Peyer's patch (tissue), 4 donors: ENCODE measurements around the gene SPAG6. TPM values are rescaled to one million over a fixed set of nuclear protein-coding genes. Genes with fewer than 3 reads are reported as not detected.

Experiments
- DNase-seq, 3 donors: peaks; one replicate each; pipeline ENCODE4 v3.0.0-alpha.2; 2017 to 2019
- H3K27ac ChIP-seq, 4 donors: fragments of 200-600 bp; sonication (generic); one replicate each; pipeline ENCODE4 v1.5.1; 2016 to 2019
- H3K27me3 ChIP-seq, 2 donors: fragments of 200-600 bp; sonication (generic); one replicate each; pipeline ENCODE4 v1.5.1; 2019
- H3K36me3 ChIP-seq, 3 donors: fragments of 200-600 bp; sonication (generic); one replicate each; pipeline ENCODE4 v1.5.1; 2016 to 2019
- H3K4me1 ChIP-seq, 4 donors: fragments of 200-600 bp; sonication (generic); one replicate each; pipeline ENCODE4 v1.5.1; 2016 to 2019
- H3K4me3 ChIP-seq, 4 donors: fragments of 200-600 bp; sonication (generic); 1 replicate in 3 of 4; 2 replicates in 1 of 4; pipeline ENCODE4 v1.5.1; 2016 to 2019; ENCODE audit warnings: mild to moderate bottlenecking in 1 of 4
- H3K9me3 ChIP-seq, 4 donors: fragments of 200-600 bp; sonication (generic); one replicate each; pipeline ENCODE4 v1.5.1; 2016 to 2019; ENCODE audit warnings: mild to moderate bottlenecking in 1 of 4
- CTCF ChIP-seq, 6 experiments: fragments of 450-650 bp in 4 of 6; fragments of 200-600 bp in 2 of 6; sonication (generic) in 1 of 6; IDR thresholded peaks; one replicate each; pipeline ENCODE4 v1.5.1; 2017 to 2019; ENCODE audit warnings: antibody characterized with exemption in 6 of 6, mild to moderate bottlenecking in 3 of 6, moderate library complexity in 1 of 6
- POLR2A ChIP-seq, 2 donors: fragments of 450-650 bp; IDR thresholded peaks; one replicate each; pipeline ENCODE4 v1.5.1; 2017; ENCODE audit warnings: antibody characterized with exemption in 2 of 2, mild to moderate bottlenecking in 2 of 2, moderate library complexity in 2 of 2
- total RNA-seq, 4 donors: library from RNA; depleted of rRNA; stranded (reverse); fragments of >200 nt; gene quantifications; one replicate each; pipeline ENCODE4 v1.1.0, GENCODE V29; 2016

SPAG6 gene
- not detected for total RNA-seq

GRCh38 chr10:22345301-22346095 is at the start of gene SPAG6:
Gene SPAG6 (plus strand): TSS chr10:22345496. CDS start chr10:22345612, 116 bp downstream.
- Histone ChIP-seq H3K4me3 (peak within 1 kb of the TSS in 3 of 4 donors; percentile 14 to 37 (median 37)), H3K36me3 (no peaks in the 10 kb centered on the region), H3K9me3 (peaks cover 0 to 14% (median 2%) of the 10 kb centered on the region in 4 donors), H3K4me1 (peaks cover 0 to 15% (median 1%) of the 10 kb centered on the region in 4 donors), H3K27me3 (peaks cover 0 to 53% of the 10 kb centered on the region in 2 donors), H3K27ac (no peak within 1 kb of the TSS)
- TF ChIP-seq CTCF (IDR thresholded peaks at IDR 0.05) (no peak), POLR2A (IDR thresholded peaks at IDR 0.05) (no peak)
- DNase-seq = peak in 2 of 3 donors; percentile 59 to 68

DNA sequence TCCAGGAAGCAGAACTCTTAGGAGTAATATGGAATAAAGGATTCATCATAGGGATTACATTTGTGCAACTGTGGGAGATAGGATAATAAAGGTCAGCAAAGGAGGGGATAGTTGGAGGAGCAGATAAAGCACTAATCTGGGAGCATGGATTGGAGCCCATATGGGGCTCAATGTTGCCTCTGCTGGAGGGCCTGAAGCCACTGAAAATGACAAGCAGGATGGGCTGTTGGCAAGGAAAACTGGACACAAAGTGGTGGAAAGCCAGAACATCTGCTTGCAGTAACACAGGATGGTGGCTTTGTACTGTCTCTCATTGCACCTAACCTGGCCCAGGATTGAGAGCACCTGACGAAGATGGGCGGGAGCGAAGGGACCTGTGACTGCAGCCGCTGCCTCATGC is 44.1 kb upstream of the SPAG6 start:
- no peak for TF ChIP-seq POLR2A (IDR thresholded peaks at IDR 0.05)
- TF ChIP-seq CTCF (IDR thresholded peaks at IDR 0.05) = no peak
- Histone ChIP-seq H3K4me1 (no peaks in the 10 kb centered on the region), H3K4me3 (no peak overlapping the region), H3K27me3 (no peaks in the 10 kb centered on the region), H3K9me3 (no peaks in the 10 kb centered on the region), H3K27ac (no peak overlapping the region), H3K36me3 (no peaks in the 10 kb centered on the region)
- DNase-seq = no peak

GRCh38 chr10:22303461-22303860 is 41.8 kb upstream of the SPAG6 start:
- H3K4me1 ChIP-seq = no peaks in the 10 kb centered on the region
- H3K4me3 ChIP-seq = no peak overlapping the region
- H3K27me3 ChIP-seq = no peaks in the 10 kb centered on the region
- TF ChIP-seq CTCF (IDR thresholded peaks at IDR 0.05) (no peak), POLR2A (IDR thresholded peaks at IDR 0.05) (no peak)
- H3K27ac ChIP-seq = no peak overlapping the region
- H3K36me3 ChIP-seq = no peaks in the 10 kb centered on the region
- DNase-seq = no peak
- no peaks in the 10 kb centered on the region for H3K9me3 ChIP-seq

GRCh38 chr10:22305721-22306120 is 39.6 kb upstream of the SPAG6 start:
- Histone ChIP-seq H3K4me1 (no peaks in the 10 kb centered on the region), H3K9me3 (no peaks in the 10 kb centered on the region), H3K27ac (no peak overlapping the region), H3K36me3 (no peaks in the 10 kb centered on the region), H3K4me3 (no peak overlapping the region), H3K27me3 (no peaks in the 10 kb centered on the region)
- TF ChIP-seq CTCF (IDR thresholded peaks at IDR 0.05) (no peak), POLR2A (IDR thresholded peaks at IDR 0.05) (no peak)
- no peak for DNase-seq

DNA sequence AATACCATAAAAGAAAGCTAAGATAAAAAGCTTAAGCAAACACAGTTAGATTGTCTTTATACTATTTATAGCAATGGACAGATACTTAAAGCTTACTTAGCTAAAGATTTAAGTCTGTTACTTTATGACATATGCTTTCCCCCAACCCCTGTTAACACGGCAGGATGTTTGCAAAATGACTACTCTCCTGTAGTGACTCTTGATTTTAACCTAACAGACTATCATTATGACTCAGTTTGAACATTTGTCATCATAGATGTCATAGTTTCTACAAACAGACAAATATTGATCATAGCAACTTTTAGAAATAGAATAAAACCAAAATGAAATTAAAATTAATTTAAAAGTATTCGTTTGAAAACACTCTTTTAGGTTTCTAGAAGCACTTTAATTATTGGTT is 36.9 kb upstream of the SPAG6 start:
- Histone ChIP-seq H3K36me3 (no peaks in the 10 kb centered on the region), H3K27ac (no peak overlapping the region), H3K4me1 (no peaks in the 10 kb centered on the region), H3K9me3 (no peaks in the 10 kb centered on the region), H3K4me3 (no peak overlapping the region), H3K27me3 (no peaks in the 10 kb centered on the region)
- TF ChIP-seq CTCF (IDR thresholded peaks at IDR 0.05) (no peak), POLR2A (IDR thresholded peaks at IDR 0.05) (no peak)
- no peak for DNase-seq
